PFSK-1 (cell line): Measurements from ENCODE around the gene NT5DC2.

Experiments used
- FOXP2 ChIP-seq: optimal IDR thresholded peaks from 2 replicates; pipeline ENCODE3; 2011; ENCODE audit warnings: borderline replicate concordance, control low read depth, inconsistent platforms; ENCODE audit not compliant: insufficient read depth; ENCODE audit errors: extremely low read length, extremely low read depth
- POLR2AphosphoS5 ChIP-seq: IDR thresholded peaks from 2 replicates; pipeline ENCODE4 v1.6.1; 2012; ENCODE audit warnings: low read depth, mild to moderate bottlenecking, control low read depth, low read length, moderate library complexity
- REST ChIP-seq, 2 experiments: IDR thresholded peaks; 2 replicates each; pipeline versions ENCODE4 v1.6.1 to v1.8.0; 2011 to 2012; ENCODE audit warnings: low read depth in 2 of 2, low read length in 2 of 2, control low read depth in 1 of 2, inconsistent platforms in 1 of 2, mild to moderate bottlenecking in 1 of 2, moderate library complexity in 1 of 2; ENCODE audit not compliant: insufficient read depth in 1 of 2
- SIN3A ChIP-seq: IDR thresholded peaks from 2 replicates; pipeline ENCODE4 v1.6.1; 2012; ENCODE audit warnings: mild to moderate bottlenecking, low read length, moderate library complexity, borderline replicate concordance; ENCODE audit not compliant: insufficient read depth
- TAF1 ChIP-seq: IDR thresholded peaks from 2 replicates; pipeline ENCODE4 v1.6.1; 2012; ENCODE audit warnings: low read length, control low read depth, borderline replicate concordance; ENCODE audit not compliant: insufficient read depth

GRCh38 chr3:52552089-52552488, 18.4 kb upstream of the NT5DC2 start:
- TF ChIP-seq REST (IDR thresholded peaks at IDR 0.05; ENCODE audit: insufficient read depth in 1 of 2, low read depth in 2 of 2, low read length in 2 of 2) (no peak), TAF1 (no peak), POLR2AphosphoS5 (no peak), SIN3A (no peak), FOXP2 (no peak)
